ENCODE data around the gene EDRF1. TPM values are rescaled to one million over a fixed set of nuclear protein-coding genes. Genes with fewer than 3 reads are reported as not detected.

The EDRF1 gene
- total RNA-seq, 1 experiment from 2014 or later: 49.2 TPM

GRCh38 chr10:125734148-125734547, 14.6 kb downstream of the EDRF1 start:
- CTCF ChIA-PET: no interaction called here
- Histone ChIP-seq H3K36me3 (ENCODE audit: control insufficient read depth in 1 of 2, insufficient read depth in 2 of 2, low read length in 2 of 2) (peaks cover 95% of the 10 kb centered on the region in 2 experiments), H3K4me3 (replicated peaks in 1 of 2; ENCODE audit: low read depth in 1 of 2, low read length in 2 of 2) (no peak overlapping the region), H4K20me1 (ENCODE audit: insufficient read depth) (no peaks in the 10 kb centered on the region), H3K4me2 (ENCODE audit: low read length) (no peak overlapping the region), H3K9me2 (ENCODE audit: insufficient read depth) (no peaks in the 10 kb centered on the region), H3K9ac (ENCODE audit: low read length) (no peak overlapping the region), H3K9me3 (ENCODE audit: control insufficient read depth in 1 of 2, insufficient read depth in 1 of 2, low read depth in 1 of 2, low read length in 2 of 2) (no peaks in the 10 kb centered on the region), H3K4me1 (ENCODE audit: control insufficient read depth in 1 of 2, insufficient read depth in 2 of 2, low read length in 2 of 2) (no peaks in the 10 kb centered on the region), H3K79me2 (ENCODE audit: insufficient read depth, low read length) (peaks cover 22% of the 10 kb centered on the region; the same call in 1 of the 2 replicates), H2AFZ (ENCODE audit: low read depth, low read length, poor library complexity, severe bottlenecking) (no peak overlapping the region), H3K27me3 (ENCODE audit: insufficient read depth, low read length) (no peaks in the 10 kb centered on the region), H3K27ac (ENCODE audit: low read depth, low read length) (no peak overlapping the region)
- RAD21 ChIA-PET (ENCODE audit: low non-redundant PET in 1 of 2, low total read pairs in 2 of 2, uncharacterized antibody in 2 of 2, unreplicated experiment in 2 of 2): no interaction called here
- no TSS peak for BruUV-seq (replicated peaks)
- ATAC-seq (no peak), DNase-seq (ENCODE audit: low read depth, low spot score) (no peak)
- intact Hi-C loops (cut with micrococcal nuclease): no loop called here
- POLR2A ChIA-PET: no interaction called here
- TF ChIP-seq CBX3 (IDR thresholded peaks at IDR 0.05; ENCODE audit: low read depth) (no peak), ZBTB33 (IDR thresholded peaks at IDR 0.05; ENCODE audit: extremely low read depth, insufficient replicate concordance, low read length) (no peak), CTCF (IDR thresholded peaks at IDR 0.05 in 2 of 3, conservative IDR thresholded peaks at IDR 0.05 in 1 of 3; ENCODE audit: borderline replicate concordance in 1 of 3, insufficient read depth in 1 of 3, low read depth in 2 of 3, low read length in 2 of 3) (no peak), RAD21 (IDR thresholded peaks at IDR 0.05; ENCODE audit: low read depth) (no peak), JUND (IDR thresholded peaks at IDR 0.05) (no peak), POLR2AphosphoS5 (IDR thresholded peaks at IDR 0.05; ENCODE audit: low read depth, low read length) (no peak)
- TF ChIP-seq, protein P1, sequence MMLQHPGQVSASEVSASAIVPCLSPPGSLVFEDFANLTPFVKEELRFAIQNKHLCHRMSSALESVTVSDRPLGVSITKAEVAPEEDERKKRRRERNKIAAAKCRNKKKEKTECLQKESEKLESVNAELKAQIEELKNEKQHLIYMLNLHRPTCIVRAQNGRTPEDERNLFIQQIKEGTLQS (IDR thresholded peaks at IDR 0.05): no peak
